GM23338 (cell line): Measurements from ENCODE around the gene MARK2.

Experiments
- CTCF ChIP-seq, 2 experiments: fragments of 200-600 bp in 1 of 2; sonication (generic) in 1 of 2; conservative IDR thresholded peaks; 2 replicates each; pipeline versions ENCODE4 v1.5.1 to v1.6.1; 2016 to 2017; ENCODE audit warnings: antibody characterized with exemption in 2 of 2, low read depth in 2 of 2, mild to moderate bottlenecking in 2 of 2, moderate library complexity in 1 of 2
- EZH2 ChIP-seq: fragments of 200-600 bp; sonication (generic); IDR thresholded peaks from one replicate; pipeline ENCODE4 v1.8.0; 2017; ENCODE audit warnings: antibody characterized with exemption, mild to moderate bottlenecking, low read depth; ENCODE audit not compliant: unreplicated experiment
- EZH2phosphoT487 ChIP-seq: fragments of 200-600 bp; sonication (generic); IDR thresholded peaks from one replicate; pipeline ENCODE4 v1.8.1; 2018; ENCODE audit warnings: antibody characterized with exemption; ENCODE audit not compliant: unreplicated experiment
- JUNB ChIP-seq: IDR thresholded peaks from one replicate; pipeline ENCODE4 v1.6.1; 2016; ENCODE audit warnings: antibody characterized with exemption; ENCODE audit not compliant: unreplicated experiment
- POLR2AphosphoS5 ChIP-seq: IDR thresholded peaks from 2 replicates; pipeline ENCODE4 v1.6.1; 2016; ENCODE audit warnings: antibody characterized with exemption, low read depth
- TF ChIP-seq, protein P1 (sequence below): IDR thresholded peaks from one replicate; pipeline ENCODE4 v1.6.1; 2018; ENCODE audit warnings: antibody characterized with exemption; ENCODE audit not compliant: unreplicated experiment

GRCh38 chr11:63931045-63931444 lies 92.1 kb downstream of the MARK2 start:
- TF ChIP-seq CTCF (conservative IDR thresholded peaks at IDR 0.05; ENCODE audit: low read depth in 2 of 2) (no peak), POLR2AphosphoS5 (no peak), EZH2 (no peak), JUNB (no peak), EZH2phosphoT487 (no peak)
- TF ChIP-seq, protein P1, sequence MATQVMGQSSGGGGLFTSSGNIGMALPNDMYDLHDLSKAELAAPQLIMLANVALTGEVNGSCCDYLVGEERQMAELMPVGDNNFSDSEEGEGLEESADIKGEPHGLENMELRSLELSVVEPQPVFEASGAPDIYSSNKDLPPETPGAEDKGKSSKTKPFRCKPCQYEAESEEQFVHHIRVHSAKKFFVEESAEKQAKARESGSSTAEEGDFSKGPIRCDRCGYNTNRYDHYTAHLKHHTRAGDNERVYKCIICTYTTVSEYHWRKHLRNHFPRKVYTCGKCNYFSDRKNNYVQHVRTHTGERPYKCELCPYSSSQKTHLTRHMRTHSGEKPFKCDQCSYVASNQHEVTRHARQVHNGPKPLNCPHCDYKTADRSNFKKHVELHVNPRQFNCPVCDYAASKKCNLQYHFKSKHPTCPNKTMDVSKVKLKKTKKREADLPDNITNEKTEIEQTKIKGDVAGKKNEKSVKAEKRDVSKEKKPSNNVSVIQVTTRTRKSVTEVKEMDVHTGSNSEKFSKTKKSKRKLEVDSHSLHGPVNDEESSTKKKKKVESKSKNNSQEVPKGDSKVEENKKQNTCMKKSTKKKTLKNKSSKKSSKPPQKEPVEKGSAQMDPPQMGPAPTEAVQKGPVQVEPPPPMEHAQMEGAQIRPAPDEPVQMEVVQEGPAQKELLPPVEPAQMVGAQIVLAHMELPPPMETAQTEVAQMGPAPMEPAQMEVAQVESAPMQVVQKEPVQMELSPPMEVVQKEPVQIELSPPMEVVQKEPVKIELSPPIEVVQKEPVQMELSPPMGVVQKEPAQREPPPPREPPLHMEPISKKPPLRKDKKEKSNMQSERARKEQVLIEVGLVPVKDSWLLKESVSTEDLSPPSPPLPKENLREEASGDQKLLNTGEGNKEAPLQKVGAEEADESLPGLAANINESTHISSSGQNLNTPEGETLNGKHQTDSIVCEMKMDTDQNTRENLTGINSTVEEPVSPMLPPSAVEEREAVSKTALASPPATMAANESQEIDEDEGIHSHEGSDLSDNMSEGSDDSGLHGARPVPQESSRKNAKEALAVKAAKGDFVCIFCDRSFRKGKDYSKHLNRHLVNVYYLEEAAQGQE = no peak
